ENCODE measurements around the gene NEU2.

The NEU2 gene

GRCh38 chr2:233000886-233001750 lies 31.4 kb upstream of the NEU2 start:
- Histone ChIP-seq H4K8ac (ENCODE audit: low read depth, low read length) (no peak overlapping the region), H3K56ac (ENCODE audit: low read length) (no peak overlapping the region), H3K18ac (ENCODE audit: low read length) (no peak overlapping the region), H2BK5ac (ENCODE audit: low read length) (no peak overlapping the region), H3K36me3 (ENCODE audit: control insufficient read depth, insufficient read depth, low read length) (no peaks in the 10 kb centered on the region), H3K9ac (ENCODE audit: low read length) (no peak overlapping the region), H3K4ac (ENCODE audit: low read depth, low read length) (no peak overlapping the region), H3K4me1 (ENCODE audit: control insufficient read depth, low read depth, low read length) (no peaks in the 10 kb centered on the region), H3K4me2 (ENCODE audit: low read length) (no peak overlapping the region), H4K5ac (ENCODE audit: low read length) (no peak overlapping the region), H2BK15ac (replicated peaks; ENCODE audit: low read depth) (no peak overlapping the region), H3K79me2 (ENCODE audit: control insufficient read depth, insufficient read depth, low read length) (no peaks in the 10 kb centered on the region), H3K79me1 (ENCODE audit: low read length) (no peaks in the 10 kb centered on the region), H3K4me3 (ENCODE audit: low read length) (no peak overlapping the region), H3K27me3 (ENCODE audit: insufficient read depth, low read length, poor library complexity) (no peaks in the 10 kb centered on the region), H3K27ac (ENCODE audit: low read depth, low read length) (no peak overlapping the region), H2BK120ac (ENCODE audit: low read depth, low read length) (no peak overlapping the region), H2AK5ac (ENCODE audit: low read length) (no peak overlapping the region), H3K23ac (ENCODE audit: low read length) (no peak overlapping the region)
- no CpG with 5 or more reads among the region's 20 CpGs for WGBS (ENCODE audit: extremely low coverage, insufficient coverage, low lambda C conversion rate)
- no peak for DNase-seq

- H2AK5ac ChIP-seq (ENCODE audit: low read length), result no peak overlapping the region
- H3K4ac ChIP-seq (ENCODE audit: low read depth, low read length), result no peak overlapping the region
- H3K79me2 ChIP-seq (ENCODE audit: control insufficient read depth, insufficient read depth, low read length), result no peaks in the 10 kb centered on the region
- H3K4me2 ChIP-seq (ENCODE audit: low read length), result no peak overlapping the region
- no peak for DNase-seq
- H3K4me1 ChIP-seq (ENCODE audit: control insufficient read depth, low read depth, low read length), result no peaks in the 10 kb centered on the region
- no peaks in the 10 kb centered on the region for H3K27me3 ChIP-seq (ENCODE audit: insufficient read depth, low read length, poor library complexity)
- H4K5ac ChIP-seq (ENCODE audit: low read length), result no peak overlapping the region
- H2BK15ac ChIP-seq (replicated peaks; ENCODE audit: low read depth), result no peak overlapping the region
- no peaks in the 10 kb centered on the region for H3K79me1 ChIP-seq (ENCODE audit: low read length)
- no peak overlapping the region for H2BK120ac ChIP-seq (ENCODE audit: low read depth, low read length)
- no peak overlapping the region for H3K56ac ChIP-seq (ENCODE audit: low read length)
- WGBS (ENCODE audit: extremely low coverage, insufficient coverage, low lambda C conversion rate), result no CpG with 5 or more reads among the region's 19 CpGs
- H3K4me3 ChIP-seq (ENCODE audit: low read length), result no peak overlapping the region
- no peak overlapping the region for H3K9ac ChIP-seq (ENCODE audit: low read length)
- H4K8ac ChIP-seq (ENCODE audit: low read depth, low read length), result no peak overlapping the region
- H3K18ac ChIP-seq (ENCODE audit: low read length), result no peak overlapping the region
- H3K27ac ChIP-seq (ENCODE audit: low read depth, low read length), result no peak overlapping the region
- H3K23ac ChIP-seq (ENCODE audit: low read length), result no peak overlapping the region
- no peaks in the 10 kb centered on the region for H3K36me3 ChIP-seq (ENCODE audit: control insufficient read depth, insufficient read depth, low read length)
- H2BK5ac ChIP-seq (ENCODE audit: low read length), result no peak overlapping the region
Measured at GRCh38 chr2:233002829-233003657, 29.4 kb upstream of the NEU2 start.

- no peaks in the 10 kb centered on the region for H3K4me1 ChIP-seq (ENCODE audit: control insufficient read depth, low read depth, low read length)
- H2BK5ac ChIP-seq (ENCODE audit: low read length), result no peak overlapping the region
- no peak overlapping the region for H2AK5ac ChIP-seq (ENCODE audit: low read length)
- H3K27me3 ChIP-seq (ENCODE audit: insufficient read depth, low read length, poor library complexity), result no peaks in the 10 kb centered on the region
- no peak overlapping the region for H4K5ac ChIP-seq (ENCODE audit: low read length)
- H2BK120ac ChIP-seq (ENCODE audit: low read depth, low read length), result no peak overlapping the region
- H2BK15ac ChIP-seq (replicated peaks; ENCODE audit: low read depth), result no peak overlapping the region
- H3K18ac ChIP-seq (ENCODE audit: low read length), result no peak overlapping the region
- no peak overlapping the region for H3K27ac ChIP-seq (ENCODE audit: low read depth, low read length)
- H3K4me3 ChIP-seq (ENCODE audit: low read length), result no peak overlapping the region
- no peaks in the 10 kb centered on the region for H3K79me1 ChIP-seq (ENCODE audit: low read length)
- H4K8ac ChIP-seq (ENCODE audit: low read depth, low read length), result no peak overlapping the region
- no peak for DNase-seq
- H3K79me2 ChIP-seq (ENCODE audit: control insufficient read depth, insufficient read depth, low read length), result no peaks in the 10 kb centered on the region
- WGBS (ENCODE audit: extremely low coverage, insufficient coverage, low lambda C conversion rate), result no CpG with 5 or more reads among the region's 9 CpGs
- no peak overlapping the region for H3K4ac ChIP-seq (ENCODE audit: low read depth, low read length)
- no peaks in the 10 kb centered on the region for H3K36me3 ChIP-seq (ENCODE audit: control insufficient read depth, insufficient read depth, low read length)
- no peak overlapping the region for H3K9ac ChIP-seq (ENCODE audit: low read length)
- H3K4me2 ChIP-seq (ENCODE audit: low read length), result no peak overlapping the region
- no peak overlapping the region for H3K56ac ChIP-seq (ENCODE audit: low read length)
- H3K23ac ChIP-seq (ENCODE audit: low read length), result no peak overlapping the region
Measured at GRCh38 chr2:233003658-233004555, 28.6 kb upstream of the NEU2 start.

GRCh38 chr2:233005096-233005495 lies 27.4 kb upstream of the NEU2 start:
- H2AK5ac ChIP-seq (ENCODE audit: low read length), result no peak overlapping the region
- no peak overlapping the region for H3K56ac ChIP-seq (ENCODE audit: low read length)
- no peak overlapping the region for H4K5ac ChIP-seq (ENCODE audit: low read length)
- no peak overlapping the region for H4K8ac ChIP-seq (ENCODE audit: low read depth, low read length)
- no peaks in the 10 kb centered on the region for H3K27me3 ChIP-seq (ENCODE audit: insufficient read depth, low read length, poor library complexity)
- no peak overlapping the region for H3K4ac ChIP-seq (ENCODE audit: low read depth, low read length)
- no peak overlapping the region for H2BK120ac ChIP-seq (ENCODE audit: low read depth, low read length)
- H3K4me3 ChIP-seq (ENCODE audit: low read length), result no peak overlapping the region
- H3K79me1 ChIP-seq (ENCODE audit: low read length), result no peaks in the 10 kb centered on the region
- H2BK15ac ChIP-seq (replicated peaks; ENCODE audit: low read depth), result no peak overlapping the region
- H3K23ac ChIP-seq (ENCODE audit: low read length), result no peak overlapping the region
- no peaks in the 10 kb centered on the region for H3K36me3 ChIP-seq (ENCODE audit: control insufficient read depth, insufficient read depth, low read length)
- DNase-seq, result no peak
- no peak overlapping the region for H3K27ac ChIP-seq (ENCODE audit: low read depth, low read length)
- H2BK5ac ChIP-seq (ENCODE audit: low read length), result no peak overlapping the region
- no peak overlapping the region for H3K18ac ChIP-seq (ENCODE audit: low read length)
- no peaks in the 10 kb centered on the region for H3K4me1 ChIP-seq (ENCODE audit: control insufficient read depth, low read depth, low read length)
- H3K4me2 ChIP-seq (ENCODE audit: low read length), result no peak overlapping the region
- no CpG with 5 or more reads among the region's 6 CpGs for WGBS (ENCODE audit: extremely low coverage, insufficient coverage, low lambda C conversion rate)
- H3K79me2 ChIP-seq (ENCODE audit: control insufficient read depth, insufficient read depth, low read length), result no peaks in the 10 kb centered on the region
- H3K9ac ChIP-seq (ENCODE audit: low read length), result no peak overlapping the region

GRCh38 chr2:233006648-233007047 lies 25.8 kb upstream of the NEU2 start:
- Histone ChIP-seq H3K9ac (ENCODE audit: low read length) (no peak overlapping the region), H3K36me3 (ENCODE audit: control insufficient read depth, insufficient read depth, low read length) (no peaks in the 10 kb centered on the region), H3K4me2 (ENCODE audit: low read length) (no peak overlapping the region), H2AK5ac (ENCODE audit: low read length) (no peak overlapping the region), H4K8ac (ENCODE audit: low read depth, low read length) (no peak overlapping the region), H2BK15ac (replicated peaks; ENCODE audit: low read depth) (no peak overlapping the region), H2BK5ac (ENCODE audit: low read length) (no peak overlapping the region), H3K79me1 (ENCODE audit: low read length) (no peaks in the 10 kb centered on the region), H3K27me3 (ENCODE audit: insufficient read depth, low read length, poor library complexity) (no peaks in the 10 kb centered on the region), H3K79me2 (ENCODE audit: control insufficient read depth, insufficient read depth, low read length) (no peaks in the 10 kb centered on the region), H4K5ac (ENCODE audit: low read length) (no peak overlapping the region), H3K23ac (ENCODE audit: low read length) (no peak overlapping the region), H3K4ac (ENCODE audit: low read depth, low read length) (no peak overlapping the region), H3K4me3 (ENCODE audit: low read length) (no peak overlapping the region), H3K27ac (ENCODE audit: low read depth, low read length) (no peak overlapping the region), H3K56ac (ENCODE audit: low read length) (no peak overlapping the region), H2BK120ac (ENCODE audit: low read depth, low read length) (no peak overlapping the region), H3K18ac (ENCODE audit: low read length) (no peak overlapping the region), H3K4me1 (ENCODE audit: control insufficient read depth, low read depth, low read length) (no peaks in the 10 kb centered on the region)
- WGBS (ENCODE audit: extremely low coverage, insufficient coverage, low lambda C conversion rate), result no CpG with 5 or more reads among the region's 6 CpGs
- DNase-seq, result no peak

Data from mesendoderm (in vitro differentiated cells).